Caco-2 (cell line): ENCODE measurements around the gene SLC25A52. TPM values are rescaled to one million over a fixed set of nuclear protein-coding genes. Genes with fewer than 3 reads are reported as not detected.
"Not testable (repeated sequence)": the region's sequence is repeated elsewhere in the genome, so short reads cannot be mapped to it uniquely, and the experiment has no call there.

Source experiments
- BruUV-seq: library from RNA; stranded (reverse); fragments of 400-500 nt; replicated peaks from 2 replicates; lab custom pipeline; 2021; lab: Mats Ljungman, UMichigan
- CTCF ChIA-PET: fragments of 300-600 bp; sonication (Branson Sonifier 250); formaldehyde crosslinking; loops from one replicate; lab custom pipeline; 2022; ENCODE audit warnings: antibody characterized with exemption; lab: Charles Lee
- POLR2A ChIA-PET: fragments of 300-600 bp; sonication (Branson Sonifier 250); formaldehyde crosslinking; loops from one replicate; lab custom pipeline; 2022; ENCODE audit warnings: antibody characterized with exemption; lab: Charles Lee
- DNase-seq, 2 experiments: peaks; one replicate each; pipeline versions ENCODE4 v3.0.0 to v3.0.0-alpha.2; 2020 to 2022
- H3K27me3 ChIP-seq: replicated peaks from 2 replicates; pipeline ENCODE4 v1.6.0; 2011; ENCODE audit warnings: low read length; ENCODE audit not compliant: control insufficient read depth, insufficient read depth
- H3K36me3 ChIP-seq: 2 replicates; pipeline ENCODE4 v1.5.1; 2011; ENCODE audit warnings: low read length; ENCODE audit not compliant: control insufficient read depth, insufficient read depth
- H3K4me1 ChIP-seq: fragments of 250-450 bp; sonication (Bioruptor Pico); 2 replicates; pipeline ENCODE4 v1.5.1; 2020; ENCODE audit warnings: mild to moderate bottlenecking
- H3K4me3 ChIP-seq: 2 replicates; pipeline ENCODE4 v1.5.1; 2011; ENCODE audit warnings: low read depth, mild to moderate bottlenecking, control low read depth, low read length
- H3K9me3 ChIP-seq: fragments of 250-450 bp; sonication (Bioruptor Pico); 2 replicates; pipeline ENCODE4 v1.5.1; 2020; ENCODE audit warnings: mild to moderate bottlenecking, moderate library complexity
- H3K27ac Mint-ChIP-seq: one replicate; pipeline ENCODE4 v1.8.0; 2022; ENCODE audit warnings: mixed read lengths; ENCODE audit not compliant: unreplicated experiment
- H3K27me3 Mint-ChIP-seq: one replicate; pipeline ENCODE4 v1.8.0; 2022; ENCODE audit warnings: mixed read lengths; ENCODE audit not compliant: insufficient read depth, unreplicated experiment
- H3K36me3 Mint-ChIP-seq: one replicate; pipeline ENCODE4 v1.8.0; 2022; ENCODE audit warnings: mild to moderate bottlenecking, mixed read lengths; ENCODE audit not compliant: insufficient read depth, unreplicated experiment
- H3K4me1 Mint-ChIP-seq: one replicate; pipeline ENCODE4 v1.8.0; 2022; ENCODE audit warnings: low read depth, mixed read lengths; ENCODE audit not compliant: unreplicated experiment
- H3K4me3 Mint-ChIP-seq: one replicate; pipeline ENCODE4 v1.8.0; 2022; ENCODE audit warnings: mild to moderate bottlenecking, moderate library complexity, mixed read lengths; ENCODE audit not compliant: unreplicated experiment
- H3K9me3 Mint-ChIP-seq: one replicate; pipeline ENCODE4 v1.8.0; 2022; ENCODE audit warnings: mixed read lengths; ENCODE audit not compliant: unreplicated experiment
- CTCF ChIP-seq, 2 experiments: fragments of 200-600 bp in 1 of 2; IDR thresholded peaks; 1 replicate in 1 of 2; 2 replicates in 1 of 2; pipeline versions ENCODE4 v1.5.1 to v1.8.0; 2011 to 2022; ENCODE audit warnings: antibody characterized with exemption in 1 of 2, control low read depth in 1 of 2, inconsistent platforms in 1 of 2, low read depth in 1 of 2, low read length in 1 of 2, mild to moderate bottlenecking in 1 of 2, moderate library complexity in 1 of 2; ENCODE audit not compliant: insufficient read depth in 1 of 2, severe bottlenecking in 1 of 2, unreplicated experiment in 1 of 2
- intact Hi-C: fragments of 100-400 bp; cut with micrococcal nuclease; formaldehyde crosslinking; loops from one replicate; pipeline ENCODE4 v1.10.0; 2022; ENCODE audit not compliant: unreplicated experiment
- total RNA-seq: library from RNA; stranded (reverse); gene quantifications from 2 replicates; pipeline ENCODE4 v1.2.3, GENCODE V29; 2022

The SLC25A52 gene
- total RNA-seq, 1 experiment from 2014 or later = not detected

DNA sequence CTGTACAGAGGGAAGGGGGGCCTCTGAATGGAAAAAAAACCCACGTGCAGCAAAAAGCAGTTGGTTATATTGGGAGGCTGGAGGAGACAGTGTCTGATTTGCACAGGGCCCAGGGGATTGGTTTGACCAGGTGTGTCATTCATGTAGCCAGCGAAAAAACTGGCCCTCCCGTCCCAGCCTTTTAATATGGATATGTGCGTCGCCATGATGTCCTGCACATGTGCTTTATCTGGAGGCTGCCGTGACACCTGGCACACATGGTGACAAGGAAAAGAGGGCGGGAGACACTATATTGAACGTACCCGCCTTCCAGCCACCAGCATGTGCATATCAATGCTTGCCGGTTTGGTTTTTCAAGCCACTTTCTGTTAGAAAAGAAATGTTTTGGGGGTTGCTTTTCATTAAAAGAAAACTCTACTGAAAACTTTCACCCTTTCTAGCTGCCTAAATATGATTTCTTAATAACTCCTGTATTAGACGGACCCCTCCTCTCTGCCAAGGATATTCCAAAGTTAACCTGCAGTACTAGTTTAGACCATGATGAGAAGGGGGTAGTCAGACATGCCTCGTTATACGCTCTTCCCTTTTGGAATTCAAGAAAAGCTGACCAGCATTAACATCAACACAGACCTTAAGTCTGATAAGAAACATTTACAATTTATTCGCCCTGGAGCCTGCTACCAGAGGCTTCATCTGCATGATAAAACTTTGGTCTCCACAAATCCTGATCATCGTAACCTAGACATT, 16.2 kb downstream of the SLC25A52 start:
- no peaks in the 10 kb centered on the region for H3K27me3 ChIP-seq
- ChIA-PET CTCF (no interaction called here), POLR2A (no interaction called here)
- H3K4me1 ChIP-seq = no peaks in the 10 kb centered on the region
- Mint-ChIP-seq H3K27me3 (no peaks in the 10 kb centered on the region), H3K4me1 (no peaks in the 10 kb centered on the region), H3K4me3 (no peak overlapping the region), H3K9me3 (no peaks in the 10 kb centered on the region), H3K36me3 (no peaks in the 10 kb centered on the region), H3K27ac (no peak overlapping the region)
- DNase-seq = no peak
- no peak overlapping the region for H3K4me3 ChIP-seq
- no peaks in the 10 kb centered on the region for H3K36me3 ChIP-seq
- no TSS peak for BruUV-seq
- no peak for TF ChIP-seq CTCF (IDR thresholded peaks at IDR 0.05; ENCODE audit: insufficient read depth in 1 of 2, low read depth in 1 of 2, low read length in 1 of 2, severe bottlenecking in 1 of 2, unreplicated experiment in 1 of 2)
- intact Hi-C loops = loop anchor here (5.0 kb wide), 1 partner anchor 187 kb away; no protein-coding TSS in a partner anchor
- H3K9me3 ChIP-seq = no peaks in the 10 kb centered on the region

GRCh38 chr18:31743600-31743999, 17.1 kb downstream of the SLC25A52 start:
- H3K27me3 ChIP-seq, H3K27ac Mint-ChIP-seq, H3K4me3 ChIP-seq, H3K9me3 ChIP-seq, H3K36me3 ChIP-seq, CTCF ChIA-PET, DNase-seq, H3K4me1 ChIP-seq, H3K4me3 Mint-ChIP-seq, H3K27me3 Mint-ChIP-seq, POLR2A ChIA-PET, BruUV-seq, H3K4me1 Mint-ChIP-seq, H3K9me3 Mint-ChIP-seq, H3K36me3 Mint-ChIP-seq: not testable (repeated sequence)
- intact Hi-C loops = loop anchor here (5.0 kb wide), 1 partner anchor 186 kb away; no protein-coding TSS in a partner anchor

DNA sequence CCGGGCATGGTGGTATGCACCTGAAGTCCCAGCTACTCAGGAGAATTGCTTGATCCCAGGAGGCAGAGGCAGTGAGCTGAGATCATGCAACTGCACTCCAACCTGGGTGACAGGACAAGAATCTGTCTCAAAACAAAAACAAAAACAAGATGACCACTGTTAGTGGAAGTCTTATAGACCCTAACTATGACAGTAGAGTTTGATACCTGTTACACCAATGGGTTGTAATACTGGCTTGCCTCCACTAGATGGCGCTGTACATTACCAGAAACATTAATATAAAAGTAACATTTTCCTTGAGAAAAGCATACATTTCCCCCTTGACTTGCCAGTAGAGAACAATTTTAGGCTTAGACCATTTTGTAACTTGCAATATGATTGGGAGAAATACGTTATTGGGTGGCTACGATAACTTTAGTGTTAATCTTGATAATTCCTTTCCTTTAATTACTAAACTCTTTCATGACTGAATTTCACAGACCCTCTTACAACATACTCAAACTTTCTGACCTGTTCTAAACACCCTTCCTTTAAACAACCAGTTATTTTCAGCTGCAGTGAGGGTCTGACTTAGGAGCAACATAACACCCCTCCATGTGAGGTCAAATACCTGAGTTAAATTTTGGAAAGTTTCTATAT, 19.5 kb downstream of the SLC25A52 start:
- no TSS peak for BruUV-seq
- CTCF ChIA-PET = no interaction called here
- DNase-seq = peak in 1 of 2 experiments; percentile 17

More for the DNA sequence above, 19.5 kb downstream of the SLC25A52 start:
- no peaks in the 10 kb centered on the region for H3K36me3 Mint-ChIP-seq
- H3K4me1 Mint-ChIP-seq = no peaks in the 10 kb centered on the region
- POLR2A ChIA-PET = no interaction called here
- no peaks in the 10 kb centered on the region for H3K27me3 Mint-ChIP-seq
- H3K9me3 Mint-ChIP-seq = no peaks in the 10 kb centered on the region
- no peak overlapping the region for H3K4me3 Mint-ChIP-seq
- peak; percentile 47 to 60 for TF ChIP-seq CTCF (IDR thresholded peaks at IDR 0.05; ENCODE audit: insufficient read depth in 1 of 2, low read depth in 1 of 2, low read length in 1 of 2, severe bottlenecking in 1 of 2, unreplicated experiment in 1 of 2)
- H3K36me3 ChIP-seq = no peaks in the 10 kb centered on the region
- H3K4me3 ChIP-seq = no peak overlapping the region
- H3K27me3 ChIP-seq = no peaks in the 10 kb centered on the region
- intact Hi-C loops = loop anchor here (1.0 to 5.0 kb wide), 2 partner anchors 78 to 184 kb away; no protein-coding TSS in a partner anchor
- no peaks in the 10 kb centered on the region for H3K9me3 ChIP-seq
- no peak overlapping the region for H3K27ac Mint-ChIP-seq
- no peaks in the 10 kb centered on the region for H3K4me1 ChIP-seq
